ELR (cell line): ENCODE measurements around the gene SLC2A13.
"Not testable (repeated sequence)": the region's sequence is repeated elsewhere in the genome, so short reads cannot be mapped to it uniquely, and the experiment has no call there.

ENCODE experiments used
- DNase-seq: peaks from one replicate; pipeline ENCODE4 v3.0.0-alpha.2; 2015; ENCODE audit warnings: low read depth

SLC2A13 gene

DNA sequence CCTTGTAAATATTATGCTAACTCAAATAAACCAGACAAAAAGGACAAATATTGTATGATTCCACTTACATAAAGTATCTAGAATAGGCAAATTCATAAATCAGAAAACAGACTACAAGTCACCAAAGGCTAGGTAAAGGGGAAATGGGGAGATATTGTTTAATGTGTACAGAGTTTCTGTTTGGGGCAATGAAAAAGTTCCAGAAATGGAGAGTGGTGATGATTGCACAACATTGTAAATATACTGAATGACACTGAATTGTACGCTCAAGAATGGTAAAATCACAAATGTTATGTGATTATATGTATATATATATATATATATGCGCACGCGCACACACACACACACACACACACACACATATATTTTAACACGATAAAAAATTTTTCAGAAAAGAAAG lies 182.5 kb downstream of the SLC2A13 start:
- no peak for DNase-seq

DNA sequence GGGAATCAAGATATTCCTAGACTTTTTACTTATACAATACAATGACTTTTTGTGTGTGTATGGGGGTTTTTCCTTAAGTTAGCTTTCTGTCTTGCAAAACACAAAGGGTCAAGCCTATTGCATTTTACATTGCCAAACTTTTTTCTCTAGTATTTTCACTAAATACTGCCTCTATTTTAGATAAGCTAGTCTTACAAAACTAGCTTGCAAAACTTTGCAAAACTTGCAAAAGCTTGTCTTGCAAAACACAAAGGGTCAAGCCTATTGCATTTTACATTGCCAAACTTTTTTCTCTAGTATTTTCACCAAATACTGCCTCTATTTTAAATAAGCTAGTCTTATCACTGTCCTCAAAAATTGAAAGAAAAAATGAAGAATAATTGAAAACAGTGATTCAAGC lies 183.3 kb downstream of the SLC2A13 start:
- DNase-seq, result not testable (repeated sequence)

DNA sequence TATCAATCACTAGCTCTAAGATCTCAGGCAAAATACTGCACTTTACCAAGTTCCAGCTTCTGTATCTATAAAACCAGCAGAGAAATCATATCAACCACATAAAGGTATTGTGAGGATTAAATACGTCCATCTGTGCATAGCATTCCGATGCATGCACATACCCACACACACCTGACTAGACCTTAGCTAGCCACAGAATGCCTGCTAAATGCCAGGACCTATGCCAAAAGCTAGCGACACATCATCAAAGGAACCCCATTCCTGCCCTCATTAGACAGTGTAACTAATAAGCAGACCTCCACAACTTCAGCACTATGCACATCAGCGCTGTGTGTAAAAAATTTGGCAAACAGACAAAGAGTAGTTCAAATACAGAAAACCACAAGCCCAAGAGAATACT lies 185.2 kb downstream of the SLC2A13 start:
- DNase-seq, result no peak

DNA sequence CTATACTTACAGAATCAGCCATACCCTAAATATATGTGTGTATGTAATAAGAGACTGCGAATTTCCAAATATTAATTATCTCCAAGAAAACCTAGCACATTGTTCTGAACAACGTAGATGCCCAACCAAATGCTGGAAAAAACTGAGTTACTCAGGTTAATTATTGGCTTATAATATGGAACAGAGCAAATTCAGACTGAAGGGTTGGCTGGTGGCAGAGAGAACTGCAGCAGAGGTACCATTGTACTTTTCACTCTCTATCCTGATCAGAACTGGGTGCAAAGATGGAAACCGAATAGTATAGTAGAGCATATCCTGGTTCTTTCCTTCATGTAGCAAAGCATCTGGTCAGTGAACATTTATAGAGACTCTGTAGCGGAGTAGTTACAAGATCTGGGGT lies 185.7 kb downstream of the SLC2A13 start:
- DNase-seq, result no peak

DNA sequence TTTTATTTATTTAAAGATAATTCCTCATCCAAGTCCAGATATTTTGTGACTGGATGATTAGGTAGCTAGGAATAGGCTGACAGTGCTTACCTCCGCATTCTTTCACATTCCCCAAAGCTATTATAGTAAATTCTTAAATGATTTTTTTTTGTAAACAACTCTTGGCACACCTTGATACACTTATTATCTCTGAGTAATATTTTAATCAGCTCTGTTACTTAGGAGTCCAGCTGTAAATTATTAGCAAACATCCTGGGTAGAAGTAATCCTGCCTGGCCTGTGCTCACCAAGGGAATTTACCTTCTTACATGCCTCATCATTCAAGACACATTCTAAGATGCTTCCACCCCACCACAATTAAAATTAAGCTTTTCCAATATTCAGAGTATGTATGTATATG lies 186.1 kb downstream of the SLC2A13 start:
- DNase-seq, result no peak

DNA sequence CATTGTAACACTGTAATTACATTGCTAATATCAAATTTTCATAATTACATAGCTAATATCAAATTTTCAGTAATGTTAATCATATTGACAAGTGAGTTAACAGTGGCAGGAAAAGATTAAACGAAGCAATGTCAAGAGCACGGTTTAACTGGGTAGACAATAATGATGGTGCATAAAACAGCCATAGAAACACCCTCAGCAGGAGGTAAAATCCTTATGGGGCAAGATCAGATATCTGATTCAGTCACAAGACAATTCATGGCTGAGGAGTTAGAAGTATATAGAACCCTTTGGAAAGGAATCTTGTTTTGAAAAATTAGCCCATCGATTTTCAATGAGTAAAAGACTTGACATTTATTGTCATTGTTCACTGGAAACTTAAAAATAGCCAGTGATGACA lies 190.6 kb downstream of the SLC2A13 start:
- no peak for DNase-seq

DNA sequence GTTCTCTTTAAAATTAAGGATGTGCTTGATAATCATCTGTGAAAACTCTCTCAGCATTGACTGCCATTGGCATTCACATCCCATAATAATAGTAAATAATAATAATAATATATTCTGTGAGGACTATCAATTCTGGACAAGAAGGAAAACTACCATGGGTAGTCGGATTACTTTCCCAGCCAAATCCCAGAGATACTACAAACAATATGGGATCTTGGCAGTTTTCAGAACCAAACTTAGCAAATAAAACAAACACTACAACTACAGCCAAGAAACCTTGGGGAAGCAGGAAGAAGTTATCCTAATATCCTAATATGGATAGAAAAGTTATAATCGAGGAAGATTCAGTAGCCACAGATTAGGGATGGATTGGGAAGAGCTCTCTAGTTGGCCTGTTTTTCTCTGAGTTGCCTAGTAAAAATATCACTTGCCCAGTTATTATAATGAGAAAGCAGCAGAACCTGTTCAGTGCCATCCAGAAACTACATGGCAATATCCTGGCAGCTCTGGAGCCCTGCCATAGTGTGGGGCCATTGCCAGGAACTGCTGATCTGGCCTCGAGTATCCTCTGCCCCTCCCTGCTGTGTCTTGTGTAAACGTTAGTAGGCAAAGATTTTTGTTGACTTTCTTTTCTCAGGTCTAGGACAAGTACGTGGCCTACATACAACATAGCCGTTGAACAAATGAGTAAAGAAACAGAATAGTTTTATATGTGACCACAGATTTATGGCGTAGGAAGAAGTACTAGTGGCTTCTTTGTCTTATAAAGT lies 193.5 kb downstream of the SLC2A13 start:
- no peak for DNase-seq

DNA sequence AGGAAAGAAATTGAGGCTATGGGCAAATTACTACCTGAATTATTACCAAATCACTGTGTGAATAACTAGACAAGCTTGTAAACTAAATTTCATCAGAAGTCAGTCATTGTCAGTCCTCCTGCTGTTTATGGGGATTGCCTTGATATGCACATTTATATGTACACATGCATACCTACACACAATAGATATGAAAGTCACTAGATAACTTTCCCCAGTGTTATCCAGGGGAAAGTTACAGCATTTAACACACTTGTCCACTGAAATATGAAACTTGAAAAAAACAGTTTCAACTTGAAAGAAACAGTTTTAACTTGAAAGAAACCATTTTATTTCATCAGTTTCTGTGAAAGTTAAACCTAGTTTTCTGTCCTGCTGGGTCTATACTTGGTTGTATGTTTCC lies 199.6 kb downstream of the SLC2A13 start:
- no peak for DNase-seq

DNA sequence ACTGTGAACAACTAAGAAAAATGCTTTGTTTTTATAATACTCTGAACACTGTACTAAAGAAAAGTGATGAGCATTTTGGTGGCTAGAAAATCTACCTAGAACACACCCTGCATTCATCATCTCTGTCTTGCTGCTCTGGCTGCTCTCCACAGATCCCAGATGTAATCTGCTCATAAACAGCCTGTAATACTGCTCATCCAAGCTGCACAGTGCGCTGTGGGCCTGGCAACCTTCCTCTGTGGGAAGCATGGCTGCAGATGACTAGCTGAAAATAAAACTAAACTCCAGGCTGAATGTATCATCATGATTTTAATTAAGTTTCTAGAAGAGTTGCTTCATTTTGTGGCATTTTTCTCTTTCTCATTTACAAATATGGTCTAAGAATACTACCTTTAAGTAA lies 200.7 kb downstream of the SLC2A13 start:
- no peak for DNase-seq

DNA sequence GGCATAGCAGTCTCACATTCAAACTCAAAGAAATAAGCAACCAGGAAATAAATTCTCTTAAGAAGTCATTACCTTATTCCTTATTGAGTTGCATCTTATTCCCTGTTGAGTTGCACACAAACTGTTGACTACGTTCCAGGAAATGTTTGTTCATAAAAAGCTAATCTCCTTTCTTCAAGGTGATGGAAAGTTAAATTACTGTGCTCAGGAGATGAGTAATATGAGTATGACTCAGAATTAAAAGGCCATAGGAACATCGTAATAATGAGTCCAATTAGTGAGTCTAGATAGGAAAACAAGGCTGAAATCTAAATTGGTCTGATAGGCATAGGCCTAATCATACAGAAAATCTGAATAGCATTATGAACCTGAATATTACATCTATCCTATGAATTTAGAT lies 203.1 kb downstream of the SLC2A13 start:
- DNase-seq, result no peak

DNA sequence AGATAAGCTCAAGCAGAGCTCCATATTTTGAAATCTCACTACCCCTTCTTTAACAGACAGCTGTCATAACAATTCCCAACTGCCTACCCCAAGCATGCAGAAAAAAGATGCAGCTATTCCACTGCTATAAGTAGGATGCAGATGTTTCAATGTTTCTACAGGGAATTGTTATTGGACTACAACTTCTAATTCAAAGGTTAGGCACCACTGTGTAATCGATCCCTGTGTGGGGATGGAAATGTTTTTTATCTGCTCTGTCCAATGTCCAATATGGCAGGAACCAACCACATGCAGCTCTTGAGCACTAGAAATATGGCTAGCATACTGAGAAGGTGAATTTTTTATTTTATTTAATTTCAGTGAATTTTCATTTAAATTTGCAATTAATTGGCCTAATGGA lies 208.6 kb downstream of the SLC2A13 start:
- DNase-seq, result no peak

DNA sequence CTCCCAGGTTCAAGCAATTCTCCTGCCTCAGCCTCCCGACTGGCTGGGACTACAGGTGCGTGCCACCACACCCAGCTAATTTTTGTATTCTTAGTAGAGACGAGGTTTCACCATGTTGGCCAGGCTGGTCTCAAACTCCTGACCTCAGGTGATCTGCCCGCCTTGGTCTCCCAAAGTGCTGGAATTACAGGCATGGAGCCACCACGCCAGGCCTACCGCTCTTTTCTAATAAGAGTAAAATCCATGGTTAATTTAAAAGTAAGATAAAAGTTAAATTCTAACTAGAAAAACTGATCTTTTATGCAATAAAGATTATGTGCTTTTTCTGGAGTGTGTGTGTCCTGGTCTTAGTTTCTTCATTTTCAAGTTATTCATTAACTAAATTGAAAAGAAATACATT lies 212.5 kb downstream of the SLC2A13 start:
- not testable (repeated sequence) for DNase-seq

DNA sequence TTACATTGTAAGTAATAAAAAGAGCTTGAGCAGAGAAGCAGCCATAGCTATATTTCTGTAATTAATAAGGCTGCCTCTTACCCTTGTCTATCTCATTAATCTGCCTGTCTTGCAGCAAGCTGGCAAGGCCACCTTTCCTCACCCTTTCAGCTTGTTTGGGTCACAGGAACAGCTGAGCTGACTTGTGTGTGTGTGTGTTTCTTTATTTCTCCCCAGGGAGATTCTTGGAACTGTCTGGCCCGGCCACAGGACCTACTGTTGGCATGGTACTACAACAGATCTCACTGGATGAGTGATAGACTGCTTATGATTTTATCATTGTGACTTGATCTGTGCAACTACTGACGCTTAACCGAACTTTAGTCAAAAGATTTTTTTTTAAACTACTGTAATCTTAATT lies 213.7 kb downstream of the SLC2A13 start:
- no peak for DNase-seq

DNA sequence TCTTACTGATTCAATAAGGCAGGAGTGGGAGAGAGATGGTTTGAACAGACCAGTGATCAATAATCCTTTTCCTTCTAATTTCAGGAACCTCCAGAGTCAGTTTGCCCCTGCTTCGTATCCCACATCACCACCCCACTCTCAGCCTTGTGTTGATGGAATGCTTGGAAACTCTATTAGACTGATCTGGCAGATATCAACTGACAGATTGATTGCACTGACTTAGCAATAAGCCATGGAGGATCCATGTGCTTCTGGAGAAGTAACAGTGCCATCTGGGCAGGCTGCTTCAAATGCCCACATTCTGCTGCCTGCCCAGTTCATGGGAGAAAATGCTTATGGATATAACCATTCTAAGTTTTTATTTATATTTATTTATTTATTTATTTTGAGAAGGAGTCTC lies 218.0 kb downstream of the SLC2A13 start:
- no peak for DNase-seq

DNA sequence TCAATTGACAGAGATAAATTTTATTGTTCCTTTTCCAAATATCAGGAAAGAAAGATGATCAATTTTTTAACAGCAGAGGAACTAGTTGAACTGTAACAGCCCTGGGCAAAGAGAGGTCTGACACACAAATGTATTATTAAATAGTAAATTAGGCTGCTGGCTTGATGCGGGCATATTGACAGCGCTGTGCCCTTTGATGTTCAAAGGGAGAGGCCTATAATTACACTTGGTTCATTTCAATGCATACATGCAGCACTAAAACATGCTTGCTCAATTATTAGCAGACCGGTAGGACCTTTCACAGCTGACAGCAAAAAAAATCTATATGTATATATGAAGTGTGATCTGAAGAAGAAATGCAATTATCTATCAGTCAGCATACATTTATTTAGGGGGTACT lies 219.8 kb downstream of the SLC2A13 start:
- DNase-seq, result no peak

DNA sequence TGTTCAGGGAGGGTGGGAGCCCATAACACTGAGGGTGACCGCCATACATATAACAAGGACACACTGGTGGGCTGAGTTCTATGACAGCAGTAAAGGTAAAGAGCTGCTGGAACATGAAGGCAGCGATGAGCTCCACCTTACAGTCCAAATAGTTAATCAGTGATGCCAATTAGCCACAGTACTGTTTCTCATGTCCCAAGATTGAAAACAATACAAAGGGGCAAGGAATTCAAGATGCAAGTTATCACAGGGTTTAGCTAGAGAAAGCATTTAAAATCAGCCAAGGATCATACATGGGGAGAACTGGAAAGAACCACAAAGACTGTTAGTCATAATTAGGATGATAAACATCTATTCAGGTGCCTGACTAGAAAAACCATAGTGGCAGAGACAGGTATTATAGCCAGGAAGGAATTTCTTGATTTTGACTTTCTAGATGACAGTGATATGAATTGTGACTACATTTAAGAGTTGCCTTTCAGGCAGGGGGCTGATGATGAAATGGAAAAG lies 221.2 kb downstream of the SLC2A13 start:
- no peak for DNase-seq

DNA sequence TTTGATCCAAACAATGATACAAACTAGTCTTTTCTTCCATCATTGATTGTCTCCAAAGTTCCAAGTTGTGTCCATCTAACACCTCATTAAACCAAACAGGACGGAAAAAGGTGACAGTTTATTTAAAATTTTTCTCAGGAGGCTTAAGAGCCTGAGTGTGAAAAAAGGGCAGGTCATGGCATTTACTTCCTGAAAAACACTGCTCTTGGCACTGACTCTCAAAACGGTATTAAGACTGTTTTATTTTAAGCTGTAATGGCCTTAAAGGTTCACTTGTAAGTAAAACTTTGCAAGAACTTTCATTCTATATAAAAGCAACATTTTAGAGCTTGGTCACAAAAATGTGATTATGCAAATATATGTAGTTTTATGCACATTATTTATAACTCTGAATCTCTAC lies 222.5 kb downstream of the SLC2A13 start:
- no peak for DNase-seq

DNA sequence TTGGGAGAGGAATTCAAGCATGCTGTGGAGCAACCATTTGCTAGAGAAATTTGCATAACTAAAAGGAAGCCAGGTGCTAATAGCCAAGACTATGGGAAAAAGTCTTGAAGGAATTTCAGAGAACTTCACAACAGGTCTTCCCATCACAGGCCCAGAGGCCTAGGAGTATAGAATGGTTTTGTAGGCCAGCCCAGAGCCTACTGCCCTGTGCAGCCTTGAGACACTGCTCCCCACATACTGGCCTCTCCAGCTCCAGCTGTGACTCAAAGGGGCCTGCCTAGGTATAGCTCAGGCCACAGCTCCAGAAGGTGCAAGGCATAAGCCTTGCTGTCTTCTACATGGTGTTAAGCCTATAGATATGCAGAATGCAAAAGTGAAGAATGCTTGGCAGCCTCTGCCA lies 227.1 kb downstream of the SLC2A13 start:
- DNase-seq, result no peak

DNA sequence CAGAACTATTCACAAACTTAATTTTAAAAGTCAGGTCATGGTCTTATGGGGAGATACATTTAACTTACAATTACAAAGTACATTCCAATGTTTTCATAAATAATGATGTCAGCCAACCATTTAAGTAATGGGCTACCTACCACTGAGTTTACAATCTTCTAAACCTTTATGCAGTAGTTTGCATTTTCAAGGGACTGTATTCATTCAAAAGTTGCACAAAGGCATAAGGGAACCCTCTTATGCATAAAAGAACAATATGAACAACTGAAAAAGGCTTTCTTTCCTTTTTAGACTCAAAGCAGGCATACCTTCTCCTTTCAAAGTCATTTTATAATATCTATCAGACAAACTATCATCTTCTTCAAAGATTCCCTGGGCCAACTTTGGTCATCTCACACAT lies 230.2 kb downstream of the SLC2A13 start:
- DNase-seq, result no peak

DNA sequence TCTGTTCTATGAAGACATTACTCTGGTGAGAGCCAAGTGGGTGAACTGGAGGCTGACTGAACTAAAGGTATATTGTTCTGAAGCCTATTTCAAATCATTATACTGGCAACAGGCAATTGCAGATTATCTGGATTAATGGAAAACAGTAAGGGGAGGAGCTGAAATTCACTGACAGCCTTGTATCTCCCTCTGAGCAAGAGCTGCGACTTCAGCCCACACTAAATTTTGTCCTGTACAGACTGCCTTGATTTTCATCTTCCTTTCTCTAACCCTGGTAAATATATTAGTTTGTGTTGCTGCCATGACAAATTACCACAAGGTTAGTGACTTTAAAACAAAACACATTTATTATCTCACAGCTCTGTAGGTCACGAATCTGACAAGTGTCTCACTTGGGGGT lies 231.1 kb downstream of the SLC2A13 start:
- no peak for DNase-seq

DNA sequence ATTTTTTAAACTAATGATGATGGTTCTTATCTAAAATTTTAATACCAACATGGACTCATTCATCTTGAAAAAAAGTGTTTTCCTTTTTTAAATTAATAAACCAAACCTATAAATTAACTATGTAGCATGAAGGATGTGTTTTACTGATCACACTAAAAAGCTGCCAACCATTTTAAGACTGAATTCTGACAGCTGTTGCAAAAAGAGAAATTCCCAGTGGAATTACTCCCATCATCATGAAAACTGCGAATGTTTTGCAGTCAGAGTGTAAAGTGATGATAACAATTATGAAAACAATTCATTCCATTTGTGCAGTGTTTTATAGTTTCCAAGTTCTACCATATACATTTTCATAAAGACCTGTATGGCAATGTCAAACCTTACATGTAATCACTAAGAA lies 232.8 kb downstream of the SLC2A13 start:
- no peak for DNase-seq

DNA sequence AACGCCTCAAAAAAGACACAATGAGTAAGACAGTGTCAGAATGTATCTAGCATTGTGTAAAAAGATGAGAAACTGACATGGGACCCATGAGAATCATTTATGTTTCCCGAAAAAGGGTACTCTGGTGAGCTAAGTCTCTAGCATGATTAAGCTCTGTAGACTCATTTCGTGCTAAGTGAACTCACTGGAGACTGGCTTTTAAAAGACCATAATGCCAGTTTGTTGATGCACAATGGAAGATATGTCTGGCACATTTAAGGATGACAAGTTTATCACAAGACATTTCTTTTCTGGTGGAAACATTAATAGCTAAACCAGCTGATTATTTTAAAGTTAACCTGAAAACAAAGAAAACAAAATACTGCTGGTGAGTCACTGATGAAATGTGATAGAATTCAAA lies 233.5 kb downstream of the SLC2A13 start:
- DNase-seq, result no peak

DNA sequence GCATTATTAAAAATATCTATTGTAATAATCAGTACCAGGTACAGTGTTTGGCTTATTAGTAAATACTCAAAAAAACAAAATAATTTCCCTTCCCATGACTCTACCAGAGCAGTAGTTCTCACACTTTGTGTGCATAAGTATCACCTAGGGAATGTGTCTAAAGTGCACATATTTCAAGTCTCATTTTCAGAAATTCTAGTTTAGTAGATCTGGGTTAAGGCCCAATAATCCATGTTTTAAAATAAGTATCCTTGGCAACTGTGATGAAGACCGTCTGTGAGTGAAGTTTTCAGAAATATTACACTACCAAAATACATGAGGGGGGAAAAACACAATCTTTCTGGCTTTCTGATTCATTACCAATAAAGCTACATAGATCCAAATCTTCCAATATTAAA lies 237.6 kb downstream of the SLC2A13 start:
- DNase-seq, result no peak

DNA sequence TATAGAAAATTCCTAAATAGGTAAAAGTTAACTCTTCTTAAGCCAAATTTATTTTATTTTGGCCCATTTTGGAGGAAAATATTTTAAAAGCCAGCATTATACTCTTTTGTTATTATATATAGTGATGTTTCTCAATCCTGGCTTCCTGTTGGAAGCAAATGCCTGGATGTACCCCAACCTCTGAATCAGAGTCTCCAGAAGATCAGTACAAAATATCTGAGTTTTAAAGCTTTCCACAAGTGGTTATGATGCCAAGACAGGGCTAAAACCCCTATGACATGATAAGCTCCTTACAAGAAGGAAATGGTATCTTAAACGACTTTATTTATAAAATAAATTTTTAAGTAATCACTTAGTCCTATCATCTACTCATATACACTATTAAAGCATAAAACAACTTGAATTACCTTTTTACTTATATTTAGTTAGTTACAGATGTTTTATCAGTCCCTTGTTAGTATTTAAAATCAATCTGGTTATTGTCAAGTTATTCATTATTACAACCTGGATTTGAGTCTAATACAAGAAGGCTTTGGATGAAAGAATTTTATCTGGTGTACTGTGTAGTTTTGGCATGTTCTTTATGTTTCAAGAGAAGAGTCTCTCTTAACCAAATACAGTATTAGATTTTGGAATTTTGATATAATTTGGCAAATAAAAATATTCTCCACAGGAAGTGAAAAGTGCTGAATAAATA lies 238.1 kb downstream of the SLC2A13 start:
- DNase-seq, result no peak
